PC-9 (cell line): ENCODE data around the gene C5orf63.

Experiments
- CTCF ChIP-seq: fragments of 200-600 bp; sonication (generic); conservative IDR thresholded peaks from 2 replicates; pipeline ENCODE4 v1.6.1; 2017; ENCODE audit warnings: mixed run types, antibody characterized with exemption, mild to moderate bottlenecking, moderate library complexity
- EZH2 ChIP-seq: fragments of 200-600 bp; sonication (generic); IDR thresholded peaks from 2 replicates; pipeline ENCODE4 v1.8.0; 2017; ENCODE audit warnings: antibody characterized with exemption, low read depth

GRCh38 chr5:127006744-127007143, 66.6 kb downstream of the C5orf63 start:
- TF ChIP-seq CTCF (no peak), EZH2 (no peak)
